C4-2B (cell line): Measurements from ENCODE around the gene HECTD3.

Source experiments
- CTCF ChIP-seq: fragments of 450-650 bp; conservative IDR thresholded peaks from 2 replicates; pipeline ENCODE4 v1.5.1; 2017; ENCODE audit warnings: mild to moderate bottlenecking
- ZFX ChIP-seq: fragments of 450-650 bp; IDR thresholded peaks from 2 replicates; pipeline ENCODE4 v1.6.1; 2017

- TF ChIP-seq CTCF (no peak), ZFX (no peak)
Measured at GRCh38 chr1:45003741-45004140, 7.4 kb downstream of the HECTD3 start.
